ENCODE results near the gene KRTAP17-1. TPM values are rescaled to one million over a fixed set of nuclear protein-coding genes. Genes with fewer than 3 reads are reported as not detected.
A peak's percentile ranks its signal among the peaks of the same experiment; 100 is the strongest.

Gene KRTAP17-1
- total and polyA plus RNA-seq, 2 of the 4 experiments (the other 2 are of a cell fraction) = not detected

DNA sequence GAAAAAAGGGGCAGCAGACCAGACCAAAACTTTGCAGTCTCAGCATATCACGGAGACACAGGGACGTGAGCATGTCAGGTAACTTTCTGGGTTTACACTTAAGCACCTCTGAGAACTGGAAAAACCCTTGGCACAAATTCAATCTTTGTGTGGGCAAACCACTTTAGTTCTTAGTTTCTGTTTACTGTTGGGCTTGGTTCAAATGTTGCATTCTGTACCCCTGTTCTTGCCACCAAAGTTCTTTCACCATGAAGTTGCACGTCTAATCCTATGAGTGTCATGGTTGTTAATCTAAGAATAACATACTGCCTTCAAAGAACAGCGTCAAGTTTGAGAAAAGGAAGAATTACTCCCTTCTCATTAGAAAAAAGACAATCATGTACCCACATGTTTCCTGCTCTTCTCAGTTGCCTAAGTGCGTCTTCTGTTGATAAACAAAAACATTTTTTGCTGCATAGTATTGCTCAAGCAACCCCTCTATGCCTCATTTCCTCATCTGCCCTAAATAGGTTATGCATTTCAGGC lies 23.5 kb upstream of the KRTAP17-1 start:
- ATAC-seq (ENCODE audit: low read depth) = peak; percentile 53
- Histone ChIP-seq H3K27ac (ENCODE audit: insufficient read depth, low read length) (no peak overlapping the region), H2AFZ (replicated peaks; ENCODE audit: low read length, poor library complexity) (no peak overlapping the region), H2BK5ac (ENCODE audit: low read depth, low read length, poor library complexity, severe bottlenecking) (peak overlapping the region; percentile 41), H3K27me3 (ENCODE audit: control insufficient read depth, insufficient read depth, low read length) (peaks cover 3% of the 10 kb centered on the region), H3K79me1 (ENCODE audit: low read depth in 1 of 2, low read length in 2 of 2) (no peaks in the 10 kb centered on the region), H2BK20ac (ENCODE audit: low read depth, low read length) (peak overlapping the region; percentile 16; the same call in 1 of the 2 replicates), H3K14ac (replicated peaks; ENCODE audit: low read depth, low read length) (0 out of 2 replicates have a peak overlapping the region, but pooled peaks have one; percentile 49), H3K23ac (ENCODE audit: low read depth, low read length) (peak overlapping the region; percentile 34; the same call in 1 of the 2 replicates), H3K56ac (ENCODE audit: extremely low read depth, insufficient read depth, low read length) (no peak overlapping the region), H3K36me3 (ENCODE audit: control insufficient read depth, insufficient read depth, low read length) (no peaks in the 10 kb centered on the region), H4K8ac (ENCODE audit: low read depth in 2 of 2, low read length in 2 of 2) (no peak overlapping the region), H3K9me3 (ENCODE audit: control insufficient read depth, insufficient read depth, low read length) (peaks cover 7% of the 10 kb centered on the region), H3K4me1 (ENCODE audit: control insufficient read depth, insufficient read depth, low read length) (peaks cover 6% of the 10 kb centered on the region), H3K4me2 (ENCODE audit: low read depth, low read length) (no peak overlapping the region; the same call in 1 of the 2 replicates), H2AK9ac (replicated peaks; ENCODE audit: low read depth, low read length, poor library complexity) (no peak overlapping the region), H3K4me3 (ENCODE audit: insufficient read depth, low read depth, low read length) (no peak overlapping the region), H3K18ac (ENCODE audit: low read depth, low read length) (peak overlapping the region; percentile 87), H3K9ac (ENCODE audit: low read depth, low read length) (no peak overlapping the region), H4K20me1 (ENCODE audit: insufficient read depth, low read length) (no peaks in the 10 kb centered on the region), H4K91ac (ENCODE audit: insufficient read depth, low read depth, low read length) (no peak overlapping the region; the same call in 1 of the 2 replicates), H3K9me1 (ENCODE audit: insufficient read depth, low read length) (no peaks in the 10 kb centered on the region), H2BK120ac (ENCODE audit: low read depth, low read length) (peak overlapping the region; percentile 68; the same call in 1 of the 2 replicates), H2BK15ac (ENCODE audit: low read depth, low read length) (0 out of 3 replicates have a peak overlapping the region, but pooled peaks have one; percentile 12), H3K4ac (ENCODE audit: low read depth, low read length) (no peak overlapping the region), H4K5ac (ENCODE audit: low read depth, low read length) (peak overlapping the region; percentile 41; the same call in 1 of the 2 replicates), H2AK5ac (ENCODE audit: low read depth, low read length) (no peak overlapping the region)
- TF ChIP-seq CEBPB (IDR thresholded peaks at IDR 0.05; ENCODE audit: low read depth, low read length) (peak; percentile 81), NFE2L2 (IDR thresholded peaks at IDR 0.05; ENCODE audit: low read depth, low read length) (no peak)
- intact Hi-C loops (cut with micrococcal nuclease) = no loop called here
- CTCF ChIA-PET = no interaction called here
- peak; percentile 39 for DNase-seq
- in situ Hi-C loops (cut with MboI; ENCODE audit: low sequenced_read_pairs) = no loop called here
- dilution Hi-C loops (cut with HindIII; ENCODE audit: low sequenced_read_pairs, unreplicated experiment) = no loop called here
- no CpG with 5 or more reads among the region's 5 CpGs for WGBS, 2 experiments (ENCODE audit: extremely low coverage in 2 of 2, insufficient read length in 1 of 2)
- no TSS peak for BruUV-seq (replicated peaks)
- POLR2A ChIA-PET (ENCODE audit: unreplicated experiment) = no interaction called here
